Stromal cell of bone marrow (primary cell): ENCODE results near the gene FOLR1.
"Not testable (repeated sequence)": the region's sequence is repeated elsewhere in the genome, so short reads cannot be mapped to it uniquely, and the experiment has no call there.

Source experiments
- DNase-seq: peaks from one replicate; pipeline ENCODE4 v3.0.0-alpha.2; 2012; ENCODE audit warnings: low read depth

The FOLR1 gene

DNA sequence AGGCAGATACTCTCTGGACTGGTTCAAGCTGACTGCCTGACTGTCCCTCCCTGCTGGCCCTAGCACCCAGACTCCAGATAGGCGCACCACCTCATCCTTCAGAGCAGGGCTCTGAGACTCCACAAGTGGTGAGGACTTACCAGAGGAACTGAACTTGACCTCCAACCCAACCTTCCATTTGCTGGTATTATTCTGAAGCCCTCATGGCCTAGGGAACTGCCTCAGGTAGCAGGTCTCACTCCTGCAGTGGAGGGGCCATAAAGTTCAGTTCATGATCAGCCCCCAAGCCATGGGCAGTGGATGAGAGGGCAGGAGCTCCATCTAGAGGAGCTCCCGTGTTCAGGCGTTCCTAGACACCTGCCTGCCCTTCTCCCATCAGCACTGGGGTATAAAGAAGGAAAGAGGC is 10.4 kb upstream of the FOLR1 start:
- not testable (repeated sequence) for DNase-seq

DNA sequence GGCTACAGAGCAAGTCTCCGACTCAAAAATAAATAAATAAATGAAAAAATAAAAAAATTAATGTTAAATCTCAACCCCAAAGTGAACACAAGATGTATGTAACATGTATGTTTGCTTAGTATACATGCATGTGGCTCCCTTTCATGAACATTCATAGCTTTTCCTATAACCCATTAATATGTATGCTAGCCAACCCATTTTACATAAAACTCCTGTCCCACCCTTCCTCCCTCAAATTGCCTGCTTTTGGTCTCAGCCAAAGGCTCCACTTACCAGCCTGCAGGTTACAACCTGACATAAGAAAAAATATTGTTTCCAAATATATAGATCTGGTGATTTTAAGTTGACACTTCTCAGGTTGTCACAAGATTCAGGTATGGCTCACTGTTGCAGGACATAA is 3.7 kb upstream of the FOLR1 start:
- no peak for DNase-seq

DNA sequence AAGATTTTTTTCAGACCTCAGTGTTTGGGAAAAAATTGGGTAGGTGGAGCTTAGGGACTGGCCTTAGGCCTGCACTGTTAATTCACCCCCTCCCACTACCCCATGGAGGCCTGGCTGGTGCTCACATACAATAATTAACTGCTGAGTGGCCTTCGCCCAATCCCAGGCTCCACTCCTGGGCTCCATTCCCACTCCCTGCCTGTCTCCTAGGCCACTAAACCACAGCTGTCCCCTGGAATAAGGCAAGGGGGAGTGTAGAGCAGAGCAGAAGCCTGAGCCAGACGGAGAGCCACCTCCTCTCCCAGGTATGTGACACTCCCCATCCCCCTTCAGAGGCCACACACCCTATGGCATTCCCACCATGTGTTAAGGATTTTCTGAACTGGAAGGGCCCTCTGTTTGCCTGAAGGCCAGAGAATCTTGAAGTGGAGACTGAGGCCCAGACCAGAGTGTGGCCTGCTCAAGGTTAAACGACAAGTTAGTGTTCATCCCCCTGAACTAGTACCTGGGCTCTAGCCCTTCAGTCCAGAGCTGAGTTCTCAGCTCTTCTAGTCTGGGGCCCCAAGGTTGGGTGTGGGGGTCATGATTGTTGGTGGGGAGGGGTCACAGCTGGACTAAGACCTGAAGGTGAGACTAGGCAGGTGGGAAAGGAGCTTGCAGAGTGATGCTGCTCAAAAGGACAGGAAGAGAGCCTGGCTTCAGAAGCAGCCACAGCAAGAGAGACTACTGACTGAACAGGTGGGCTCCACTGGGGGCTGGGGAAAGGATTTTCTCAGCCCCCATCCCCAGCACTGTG is 2.3 kb upstream of the FOLR1 start:
- peak; percentile 7 for DNase-seq

DNA sequence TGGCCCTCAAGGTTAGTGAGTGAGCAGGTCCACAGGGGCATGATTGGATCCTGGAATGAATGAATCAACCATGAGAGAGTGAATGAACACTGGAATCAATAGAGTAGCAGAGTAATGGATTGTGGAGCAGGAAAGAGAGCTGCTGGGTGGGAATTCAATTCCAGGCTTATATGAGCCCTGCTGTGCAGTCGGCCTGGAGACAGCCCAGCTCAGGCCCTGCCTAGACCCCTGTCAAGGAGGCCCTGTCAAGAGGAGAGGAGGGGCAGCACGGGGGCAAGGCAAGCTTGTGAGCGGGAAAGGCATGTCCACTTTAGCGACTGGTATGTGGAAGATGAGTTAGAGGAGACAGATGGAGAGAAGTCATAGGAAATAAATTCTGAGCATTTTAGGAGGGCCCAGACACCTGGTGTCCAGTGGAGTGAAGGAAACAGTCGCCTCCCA is 1.3 kb upstream of the FOLR1 start:
- DNase-seq, result no peak

DNA sequence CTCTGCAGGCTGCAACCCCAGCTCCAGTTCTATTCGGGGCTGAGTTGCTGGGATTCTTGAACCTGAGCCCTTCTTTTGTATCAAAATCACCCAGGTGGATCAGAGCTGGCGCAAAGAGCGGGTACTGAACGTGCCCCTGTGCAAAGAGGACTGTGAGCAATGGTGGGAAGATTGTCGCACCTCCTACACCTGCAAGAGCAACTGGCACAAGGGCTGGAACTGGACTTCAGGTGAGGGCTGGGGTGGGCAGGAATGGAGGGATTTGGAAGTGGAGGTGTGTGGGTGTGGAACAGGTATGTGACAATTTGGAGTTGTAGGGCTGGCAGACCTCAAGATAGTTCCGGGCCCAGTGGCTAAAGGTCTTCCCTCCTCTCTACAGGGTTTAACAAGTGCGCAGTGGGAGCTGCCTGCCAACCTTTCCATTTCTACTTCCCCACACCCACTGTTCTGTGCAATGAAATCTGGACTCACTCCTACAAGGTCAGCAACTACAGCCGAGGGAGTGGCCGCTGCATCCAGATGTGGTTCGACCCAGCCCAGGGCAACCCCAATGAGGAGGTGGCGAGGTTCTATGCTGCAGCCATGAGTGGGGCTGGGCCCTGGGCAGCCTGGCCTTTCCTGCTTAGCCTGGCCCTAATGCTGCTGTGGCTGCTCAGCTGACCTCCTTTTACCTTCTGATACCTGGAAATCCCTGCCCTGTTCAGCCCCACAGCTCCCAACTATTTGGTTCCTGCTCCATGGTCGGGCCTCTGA is 3.8 kb downstream of the FOLR1 start:
- DNase-seq, result no peak

DNA sequence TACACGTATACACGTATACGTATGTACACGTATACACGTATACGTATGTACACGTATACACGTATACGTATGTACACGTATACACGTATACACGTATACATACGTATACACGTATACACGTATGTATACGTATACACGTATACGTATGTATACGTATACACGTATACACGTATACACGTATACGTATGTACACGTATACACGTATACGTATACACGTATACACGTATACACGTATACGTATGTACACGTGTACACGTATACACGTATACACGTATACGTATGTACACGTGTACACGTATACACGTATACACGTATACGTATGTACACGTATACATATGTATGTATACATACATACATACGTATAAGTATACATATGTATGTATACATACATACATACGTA is 9.5 kb downstream of the FOLR1 start:
- not testable (repeated sequence) for DNase-seq

DNA sequence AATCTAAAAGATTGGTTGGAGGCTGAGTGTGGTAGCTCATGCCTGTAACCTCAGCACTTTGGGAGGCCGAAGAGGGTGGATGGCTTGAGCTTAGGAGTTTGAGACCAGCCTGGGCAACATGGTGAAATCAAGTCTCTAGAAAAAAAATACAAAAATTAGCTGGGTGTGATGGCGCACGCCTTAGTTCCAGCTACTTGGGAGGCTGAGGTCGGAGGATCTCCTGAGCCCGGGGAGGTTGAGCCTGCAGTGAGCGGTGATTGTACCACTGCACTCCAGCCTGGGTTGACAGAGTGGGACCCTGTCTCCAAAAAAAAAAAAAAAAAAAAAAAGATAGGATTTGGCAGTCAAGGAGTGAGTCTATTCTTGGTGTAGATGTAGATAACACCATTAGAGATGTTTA is 10.6 kb downstream of the FOLR1 start:
- no peak for DNase-seq

DNA sequence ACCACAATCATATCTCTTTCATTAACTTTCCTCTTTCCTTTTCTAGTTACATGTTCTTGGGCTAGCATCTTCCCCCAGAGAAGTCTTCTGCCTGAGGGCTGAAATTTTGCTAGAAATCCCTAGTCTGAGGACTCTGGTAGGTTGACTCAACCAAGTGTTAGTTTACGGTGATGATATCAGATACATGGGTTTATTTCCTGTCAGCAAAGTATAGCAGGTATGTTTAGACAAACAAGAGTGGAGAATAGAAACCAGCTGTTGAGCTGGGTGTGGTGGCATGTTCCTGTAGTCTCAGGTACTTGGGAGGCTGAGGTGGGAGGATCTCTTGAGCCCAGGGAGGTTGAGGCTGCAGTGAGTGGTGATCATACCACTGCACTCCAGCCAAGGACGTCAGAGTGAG is 11.2 kb downstream of the FOLR1 start:
- DNase-seq, result no peak

DNA sequence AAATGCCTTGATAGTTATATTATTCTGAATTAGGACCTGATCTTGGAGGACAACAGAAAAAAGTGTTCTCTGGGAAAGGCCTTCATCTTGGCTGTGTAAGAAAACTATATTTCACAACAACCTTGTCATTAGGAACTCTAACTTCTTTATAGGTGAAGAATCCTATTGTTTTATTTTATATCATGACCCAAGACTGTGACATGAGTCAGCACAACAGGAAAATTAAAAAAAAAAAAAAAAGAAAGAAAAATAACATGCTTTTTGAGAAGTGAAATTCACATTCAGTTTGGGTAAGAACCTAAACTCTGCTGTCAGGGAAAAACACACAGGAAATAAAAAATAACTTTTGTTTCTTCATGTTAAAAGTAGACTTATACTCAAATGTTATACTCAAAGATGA is 12.9 kb downstream of the FOLR1 start:
- no peak for DNase-seq

DNA sequence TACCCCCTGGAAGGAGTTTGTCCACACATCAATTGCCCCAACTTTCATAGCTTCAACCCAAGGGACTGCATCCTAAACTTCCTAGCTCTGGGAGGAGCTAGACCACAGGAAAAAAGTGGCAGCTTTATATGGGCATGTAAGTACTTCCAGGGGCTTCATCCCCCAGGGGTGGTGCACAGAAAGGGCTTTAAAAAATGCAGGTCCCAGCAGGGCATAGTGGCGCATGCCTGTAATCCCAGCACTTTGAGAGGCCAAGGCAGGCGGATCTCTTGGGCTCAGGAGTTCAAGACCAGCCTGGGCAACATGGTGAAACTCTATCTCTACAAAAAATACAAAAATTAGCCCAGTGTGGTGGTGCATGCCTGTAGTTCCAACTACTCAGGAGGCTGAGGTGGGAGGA is 14.9 kb downstream of the FOLR1 start:
- DNase-seq, result not testable (repeated sequence)

DNA sequence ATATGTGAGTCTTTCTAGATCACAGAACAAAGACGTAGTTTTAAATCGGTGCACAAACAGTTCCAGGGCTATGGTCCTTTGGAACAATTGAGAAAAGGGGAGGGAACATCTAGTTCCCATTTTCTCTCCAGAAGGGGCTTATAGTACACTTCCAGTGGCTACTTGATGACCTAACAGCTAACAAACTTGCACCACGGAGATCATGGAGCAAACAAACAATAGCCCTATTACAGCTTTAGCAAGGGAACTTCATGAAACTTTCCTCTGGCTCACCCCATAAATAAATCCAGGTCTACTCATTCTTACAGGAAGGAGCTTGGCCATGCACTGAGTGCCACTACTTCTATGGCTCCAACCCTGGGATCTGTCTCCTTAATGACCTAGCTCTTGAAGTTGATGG is 16.3 kb downstream of the FOLR1 start:
- no peak for DNase-seq

DNA sequence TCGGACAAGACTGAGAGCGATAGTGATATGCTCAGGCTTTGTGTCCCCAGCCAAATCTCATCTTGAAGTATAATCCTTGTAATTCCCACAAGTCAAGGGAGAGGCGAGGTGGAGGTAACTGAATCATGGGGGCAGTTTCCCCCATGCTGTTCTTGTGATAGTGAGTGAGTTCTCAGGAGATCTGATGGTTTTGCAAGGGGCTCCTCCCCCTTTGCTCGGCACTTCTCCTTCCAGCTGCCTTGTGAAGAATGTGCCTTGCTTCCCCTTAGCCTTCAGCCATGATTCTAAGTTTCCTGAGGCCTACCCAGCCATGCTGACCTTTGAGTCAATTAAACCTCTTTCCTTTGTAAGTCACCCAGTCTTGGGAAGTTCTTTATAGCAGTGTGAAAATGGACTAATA is 17.2 kb downstream of the FOLR1 start:
- DNase-seq, result no peak

DNA sequence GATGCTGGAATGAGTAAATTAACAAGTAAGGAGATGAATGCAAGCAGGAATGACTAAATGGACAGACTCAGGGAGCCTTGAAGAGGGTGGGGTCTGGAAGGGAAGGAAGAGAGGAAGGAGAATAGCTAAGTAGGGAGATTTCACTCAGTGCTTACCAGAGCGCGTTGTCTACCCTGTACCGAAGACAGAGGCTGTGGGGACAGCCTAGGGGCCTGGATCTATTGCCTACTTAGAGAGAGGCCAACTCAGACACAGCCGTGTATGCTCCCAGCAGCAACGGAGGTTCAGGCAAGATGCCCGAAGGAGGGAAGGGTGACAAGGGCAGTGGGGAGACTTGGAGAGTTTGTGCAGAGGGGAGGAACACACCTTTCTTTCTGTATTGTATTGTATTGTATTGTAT is 24.7 kb downstream of the FOLR1 start, which contains the start of gene FOLR2:
Gene FOLR2 (plus strand): TSS at position 157 of the 400 bp plus-strand sequence. CDS start 1,791 bp downstream, outside the sequence.
- DNase-seq, result no peak

DNA sequence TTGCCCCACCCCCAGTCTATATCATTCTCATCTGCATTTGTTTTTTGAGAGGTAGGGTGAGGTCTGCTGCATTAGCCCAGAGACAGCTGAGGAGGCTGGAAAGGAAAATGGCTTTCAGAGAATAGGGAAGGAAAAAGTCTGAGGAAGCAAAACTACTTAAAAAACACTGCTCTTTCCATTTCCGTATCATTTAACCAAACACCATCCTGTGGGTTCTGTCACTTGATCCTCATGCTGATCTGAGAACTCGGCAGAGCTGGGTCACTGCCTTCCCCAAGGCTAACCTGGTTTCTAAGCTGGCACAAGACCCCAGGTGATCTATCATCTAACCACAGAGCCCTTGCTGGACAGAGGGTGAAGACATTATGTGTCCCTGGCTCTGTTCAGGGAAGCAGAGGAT is 25.9 kb downstream of the FOLR1 start:
- no peak for DNase-seq

DNA sequence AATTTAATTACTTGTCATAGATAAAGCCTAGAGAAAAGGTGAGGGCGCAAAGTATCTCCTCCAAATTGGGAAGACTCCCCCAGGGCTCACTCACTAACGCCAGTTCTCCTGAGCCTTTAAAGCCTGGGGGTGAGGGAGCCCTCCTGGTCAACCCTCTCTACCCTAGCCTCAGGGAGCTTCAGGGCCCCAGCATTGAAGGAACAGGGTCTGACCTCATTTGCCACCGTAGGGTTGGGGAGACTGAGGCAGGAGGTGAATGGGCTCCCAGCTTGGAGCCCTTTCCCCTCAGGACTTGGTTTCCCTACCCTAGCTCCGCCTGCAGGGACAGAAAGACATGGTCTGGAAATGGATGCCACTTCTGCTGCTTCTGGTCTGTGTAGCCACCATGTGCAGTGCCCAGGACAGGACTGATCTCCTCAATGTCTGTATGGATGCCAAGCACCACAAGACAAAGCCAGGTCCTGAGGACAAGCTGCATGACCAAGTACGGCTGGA is 26.4 kb downstream of the FOLR1 start:
- DNase-seq, result no peak

DNA sequence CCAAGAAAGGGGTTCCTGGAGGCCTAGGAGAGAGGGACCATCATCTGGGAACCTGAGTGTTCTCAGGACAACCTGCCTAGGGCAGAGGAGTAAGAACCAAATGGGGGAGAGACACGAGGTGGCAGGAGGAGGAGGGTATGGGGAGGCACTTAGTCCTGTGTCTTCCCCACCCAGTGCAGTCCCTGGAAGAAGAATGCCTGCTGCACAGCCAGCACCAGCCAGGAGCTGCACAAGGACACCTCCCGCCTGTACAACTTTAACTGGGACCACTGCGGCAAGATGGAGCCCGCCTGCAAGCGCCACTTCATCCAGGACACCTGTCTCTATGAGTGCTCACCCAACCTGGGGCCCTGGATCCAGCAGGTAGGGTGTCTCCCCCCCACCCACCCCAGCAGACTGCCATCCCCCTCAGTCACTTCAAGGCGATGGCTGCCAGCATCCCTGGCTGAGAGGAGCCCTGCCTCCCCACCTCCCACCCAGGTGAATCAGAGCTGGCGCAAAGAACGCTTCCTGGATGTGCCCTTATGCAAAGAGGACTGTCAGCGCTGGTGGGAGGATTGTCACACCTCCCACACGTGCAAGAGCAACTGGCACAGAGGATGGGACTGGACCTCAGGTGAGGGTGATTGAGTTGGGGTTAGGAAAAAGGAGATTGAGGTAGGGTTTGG is 28.9 kb downstream of the FOLR1 start:
- DNase-seq, result no peak

DNA sequence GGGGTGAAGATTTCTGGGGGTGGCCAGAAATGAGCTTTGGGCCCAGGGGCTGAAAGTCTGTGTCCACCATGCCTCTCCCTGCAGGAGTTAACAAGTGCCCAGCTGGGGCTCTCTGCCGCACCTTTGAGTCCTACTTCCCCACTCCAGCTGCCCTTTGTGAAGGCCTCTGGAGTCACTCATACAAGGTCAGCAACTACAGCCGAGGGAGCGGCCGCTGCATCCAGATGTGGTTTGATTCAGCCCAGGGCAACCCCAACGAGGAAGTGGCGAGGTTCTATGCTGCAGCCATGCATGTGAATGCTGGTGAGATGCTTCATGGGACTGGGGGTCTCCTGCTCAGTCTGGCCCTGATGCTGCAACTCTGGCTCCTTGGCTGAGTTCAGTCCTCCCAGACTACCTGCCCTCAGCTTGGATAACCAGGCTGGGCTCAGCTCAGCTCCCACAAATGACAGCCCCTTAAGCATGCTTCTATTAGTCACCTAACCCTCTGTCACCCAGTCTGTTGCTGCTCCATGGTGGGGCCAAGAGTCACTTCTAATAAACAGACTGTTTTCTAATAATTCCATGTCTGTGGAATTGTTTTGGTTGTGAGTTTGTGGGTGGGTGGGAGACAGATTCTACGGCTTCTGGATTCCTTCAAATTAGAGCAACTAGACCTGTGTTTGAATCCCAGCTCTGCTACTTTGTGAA is 29.6 kb downstream of the FOLR1 start:
- DNase-seq, result no peak

DNA sequence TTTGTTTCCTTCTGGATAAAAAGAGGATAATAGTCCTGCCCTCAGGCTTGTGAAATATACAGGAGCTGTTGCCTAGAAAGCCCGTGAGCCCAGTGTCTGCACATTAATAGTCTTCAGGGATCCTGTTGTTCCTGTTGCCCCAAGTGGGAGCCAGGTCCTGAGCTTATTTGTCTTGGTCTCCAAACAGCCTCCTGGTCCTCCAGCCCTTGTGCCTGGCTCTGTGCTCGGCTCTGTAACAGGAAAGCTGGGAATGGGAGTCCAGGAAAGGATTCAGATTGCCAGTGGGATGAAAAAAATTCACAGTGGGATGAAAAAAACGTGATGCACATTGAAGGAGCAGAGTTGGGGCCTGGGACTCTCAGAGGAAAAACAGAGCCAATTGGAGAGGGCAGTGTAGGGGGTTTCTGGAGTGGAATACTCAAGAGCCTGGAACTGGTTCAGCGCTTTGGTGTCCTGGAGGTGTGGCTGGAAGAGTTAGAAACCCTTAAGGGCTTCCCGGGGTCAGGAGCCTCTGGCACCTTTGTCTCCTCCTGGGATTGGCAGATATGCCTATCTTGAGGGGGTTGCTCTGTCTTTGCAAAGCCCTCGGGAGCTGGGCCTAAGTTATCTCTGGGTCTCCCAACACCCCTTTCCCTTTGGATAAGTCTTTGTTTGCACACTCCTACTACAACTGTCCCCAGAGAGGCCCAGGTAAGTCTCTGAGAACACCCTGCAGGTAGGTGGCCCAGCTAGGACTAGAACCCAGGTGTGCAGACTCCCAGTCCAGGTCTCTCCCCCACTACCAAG is 30.4 kb downstream of the FOLR1 start:
- no peak for DNase-seq

DNA sequence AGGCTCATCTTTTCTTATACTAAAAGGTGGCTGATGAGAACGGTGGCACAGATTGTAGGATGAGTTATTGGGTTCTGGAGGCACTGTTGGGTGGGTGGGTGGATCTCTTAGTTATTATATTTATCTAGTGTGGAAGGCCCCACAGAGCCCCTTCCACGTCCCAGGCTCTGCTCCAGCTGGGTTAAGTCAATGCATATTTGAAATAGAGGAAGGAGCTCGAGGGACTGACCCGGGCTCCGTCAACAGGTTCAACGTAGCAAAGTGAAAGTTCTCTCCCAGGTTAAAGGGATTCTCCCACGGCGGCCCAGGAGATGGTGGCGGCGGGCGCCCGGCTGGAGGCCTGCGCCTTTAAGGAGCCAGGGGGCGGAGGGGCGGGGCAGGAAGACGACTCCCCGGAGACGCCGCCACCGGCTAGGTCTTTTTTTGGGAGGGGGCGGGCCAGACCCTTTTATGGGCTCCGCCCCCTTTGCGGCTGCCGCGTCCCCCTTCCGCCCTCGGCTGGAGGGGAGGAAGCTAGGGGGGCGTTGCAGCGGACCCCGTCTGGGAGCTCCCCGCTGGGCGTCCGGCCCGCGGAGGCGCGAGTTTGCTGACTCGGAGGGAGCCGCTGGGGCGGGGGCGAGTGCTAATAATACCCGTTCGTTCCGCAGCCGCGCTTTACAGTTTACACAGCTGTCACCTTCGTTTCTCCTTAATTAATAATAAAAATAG is 31.1 kb downstream of the FOLR1 start:
- peak; percentile 63 for DNase-seq
